Measurements from ENCODE around the gene GPHN. TPM values are rescaled to one million over a fixed set of nuclear protein-coding genes. Genes with fewer than 3 reads are reported as not detected.

Gene GPHN
- total and polyA plus RNA-seq, 2 of the 8 experiments (the other 6 are each of a cell fraction or from before 2014, with no cell fraction given): 6.0 to 16.0 TPM

GRCh38 chr14:66539034-66539433, 31.1 kb downstream of the GPHN start (continued):
- no peak for TF ChIP-seq CHD7 (IDR thresholded peaks at IDR 0.05; ENCODE audit: insufficient replicate concordance, low read length)
- TF ChIP-seq SIN3A (conservative IDR thresholded peaks at IDR 0.05 in 1 of 2, IDR thresholded peaks at IDR 0.05 in 1 of 2; ENCODE audit: low read depth in 1 of 2, low read length in 2 of 2): no peak
- no peak for TF ChIP-seq TAF7 (optimal IDR thresholded peaks at IDR 0.05; ENCODE audit: borderline replicate concordance, low read depth, low read length)
- no peak for TF ChIP-seq SP2 (IDR thresholded peaks at IDR 0.05; ENCODE audit: low read length)
- no peak for TF ChIP-seq TCF12 (IDR thresholded peaks at IDR 0.05; ENCODE audit: low read depth, low read length)
- no peak for TF ChIP-seq HDAC6 (IDR thresholded peaks at IDR 0.05; ENCODE audit: low read depth, low read length)

All from H1 (cell line).